ENCODE results near the gene DPP7.

The DPP7 gene

DNA sequence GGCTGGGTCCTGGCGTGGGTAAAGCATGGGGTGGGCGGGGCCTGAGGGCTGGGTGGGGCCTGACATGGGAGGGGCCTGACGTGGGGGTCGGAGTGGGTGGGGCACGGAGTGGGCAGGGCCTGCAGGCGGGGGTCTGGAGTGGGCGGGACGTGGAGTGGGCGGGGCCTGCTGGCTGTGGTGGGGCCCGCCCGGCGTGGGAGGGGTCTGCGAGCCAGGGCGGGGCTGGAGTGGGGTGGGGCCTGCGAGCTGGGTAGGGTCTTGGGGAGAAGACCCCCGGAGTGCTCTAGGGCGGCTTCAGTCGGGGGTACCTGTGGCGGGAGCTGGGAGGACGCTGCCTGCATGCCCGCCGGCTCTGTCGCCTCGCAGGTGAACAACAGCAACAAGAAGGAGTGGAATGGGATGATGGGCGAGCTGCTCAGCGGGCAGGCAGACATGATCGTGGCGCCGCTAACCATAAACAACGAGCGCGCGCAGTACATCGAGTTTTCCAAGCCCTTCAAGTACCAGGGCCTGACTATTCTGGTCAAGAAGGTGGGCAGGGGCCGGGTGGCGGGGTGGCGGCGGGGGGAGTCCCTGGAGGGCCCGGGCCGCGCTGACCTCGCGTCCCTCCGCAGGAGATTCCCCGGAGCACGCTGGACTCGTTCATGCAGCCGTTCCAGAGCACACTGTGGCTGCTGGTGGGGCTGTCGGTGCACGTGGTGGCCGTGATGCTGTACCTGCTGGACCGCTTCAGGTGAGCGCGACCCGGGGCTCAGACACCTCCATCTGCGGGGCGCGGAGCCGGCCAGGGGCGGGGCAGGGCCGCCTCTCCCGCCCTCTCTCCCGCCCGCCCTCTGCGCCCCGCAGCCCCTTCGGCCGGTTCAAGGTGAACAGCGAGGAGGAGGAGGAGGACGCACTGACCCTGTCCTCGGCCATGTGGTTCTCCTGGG, 47.3 kb upstream of the DPP7 start:
- TF ChIP-seq SIN3A (IDR thresholded peaks at IDR 0.05; ENCODE audit: borderline replicate concordance, insufficient read depth, low read length) (no peak), POLR2AphosphoS5 (IDR thresholded peaks at IDR 0.05; ENCODE audit: low read depth, low read length) (no peak), TAF1 (IDR thresholded peaks at IDR 0.05; ENCODE audit: borderline replicate concordance, insufficient read depth, low read length) (no peak), FOXP2 (optimal IDR thresholded peaks at IDR 0.05; ENCODE audit: borderline replicate concordance, extremely low read depth, extremely low read length, insufficient read depth) (no peak)
- TF ChIP-seq, protein P1, sequence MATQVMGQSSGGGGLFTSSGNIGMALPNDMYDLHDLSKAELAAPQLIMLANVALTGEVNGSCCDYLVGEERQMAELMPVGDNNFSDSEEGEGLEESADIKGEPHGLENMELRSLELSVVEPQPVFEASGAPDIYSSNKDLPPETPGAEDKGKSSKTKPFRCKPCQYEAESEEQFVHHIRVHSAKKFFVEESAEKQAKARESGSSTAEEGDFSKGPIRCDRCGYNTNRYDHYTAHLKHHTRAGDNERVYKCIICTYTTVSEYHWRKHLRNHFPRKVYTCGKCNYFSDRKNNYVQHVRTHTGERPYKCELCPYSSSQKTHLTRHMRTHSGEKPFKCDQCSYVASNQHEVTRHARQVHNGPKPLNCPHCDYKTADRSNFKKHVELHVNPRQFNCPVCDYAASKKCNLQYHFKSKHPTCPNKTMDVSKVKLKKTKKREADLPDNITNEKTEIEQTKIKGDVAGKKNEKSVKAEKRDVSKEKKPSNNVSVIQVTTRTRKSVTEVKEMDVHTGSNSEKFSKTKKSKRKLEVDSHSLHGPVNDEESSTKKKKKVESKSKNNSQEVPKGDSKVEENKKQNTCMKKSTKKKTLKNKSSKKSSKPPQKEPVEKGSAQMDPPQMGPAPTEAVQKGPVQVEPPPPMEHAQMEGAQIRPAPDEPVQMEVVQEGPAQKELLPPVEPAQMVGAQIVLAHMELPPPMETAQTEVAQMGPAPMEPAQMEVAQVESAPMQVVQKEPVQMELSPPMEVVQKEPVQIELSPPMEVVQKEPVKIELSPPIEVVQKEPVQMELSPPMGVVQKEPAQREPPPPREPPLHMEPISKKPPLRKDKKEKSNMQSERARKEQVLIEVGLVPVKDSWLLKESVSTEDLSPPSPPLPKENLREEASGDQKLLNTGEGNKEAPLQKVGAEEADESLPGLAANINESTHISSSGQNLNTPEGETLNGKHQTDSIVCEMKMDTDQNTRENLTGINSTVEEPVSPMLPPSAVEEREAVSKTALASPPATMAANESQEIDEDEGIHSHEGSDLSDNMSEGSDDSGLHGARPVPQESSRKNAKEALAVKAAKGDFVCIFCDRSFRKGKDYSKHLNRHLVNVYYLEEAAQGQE (IDR thresholded peaks at IDR 0.05; ENCODE audit: insufficient read depth in 1 of 2, low read depth in 2 of 2, low read length in 2 of 2): no peak

DNA sequence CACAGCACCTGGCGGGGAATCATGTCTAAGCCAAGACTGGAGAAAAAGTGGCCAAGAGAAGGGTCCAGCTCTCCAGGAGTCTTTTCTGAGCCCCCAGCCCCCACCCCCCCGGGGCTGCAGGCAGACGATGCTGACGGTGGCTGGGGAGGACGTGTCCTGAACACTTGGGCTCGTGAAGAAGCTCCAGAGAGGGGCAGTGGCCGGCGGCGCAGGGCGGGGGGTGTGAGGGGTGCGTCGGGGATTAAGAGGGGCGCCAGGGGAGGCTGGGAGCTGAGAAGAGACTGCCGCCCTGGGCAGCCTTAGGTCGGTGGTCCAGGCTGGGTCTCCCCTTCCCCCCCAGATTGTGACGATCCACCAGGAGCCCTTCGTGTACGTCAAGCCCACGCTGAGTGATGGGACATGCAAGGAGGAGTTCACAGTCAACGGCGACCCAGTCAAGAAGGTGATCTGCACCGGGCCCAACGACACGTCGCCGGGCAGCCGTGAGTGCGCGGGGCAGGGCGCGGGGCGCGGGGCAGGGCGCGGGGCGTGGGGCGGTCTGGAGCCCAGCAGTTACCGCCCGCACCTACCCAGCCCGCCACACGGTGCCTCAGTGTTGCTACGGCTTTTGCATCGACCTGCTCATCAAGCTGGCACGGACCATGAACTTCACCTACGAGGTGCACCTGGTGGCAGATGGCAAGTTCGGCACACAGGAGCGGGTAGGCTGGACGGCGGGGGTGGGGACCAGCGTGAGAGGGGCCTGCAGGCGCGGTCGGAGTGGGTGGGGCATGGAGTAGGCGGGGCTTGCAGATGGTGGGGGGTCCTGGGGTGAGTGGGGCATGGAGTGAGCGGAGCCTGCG, 46.4 kb upstream of the DPP7 start:
- TF ChIP-seq TAF1 (IDR thresholded peaks at IDR 0.05; ENCODE audit: borderline replicate concordance, insufficient read depth, low read length) (no peak), SIN3A (IDR thresholded peaks at IDR 0.05; ENCODE audit: borderline replicate concordance, insufficient read depth, low read length) (no peak), FOXP2 (optimal IDR thresholded peaks at IDR 0.05; ENCODE audit: borderline replicate concordance, extremely low read depth, extremely low read length, insufficient read depth) (no peak), POLR2AphosphoS5 (IDR thresholded peaks at IDR 0.05; ENCODE audit: low read depth, low read length) (no peak)
- TF ChIP-seq, protein P1 (IDR thresholded peaks at IDR 0.05; ENCODE audit: insufficient read depth in 1 of 2, low read depth in 2 of 2, low read length in 2 of 2): no peak

DNA sequence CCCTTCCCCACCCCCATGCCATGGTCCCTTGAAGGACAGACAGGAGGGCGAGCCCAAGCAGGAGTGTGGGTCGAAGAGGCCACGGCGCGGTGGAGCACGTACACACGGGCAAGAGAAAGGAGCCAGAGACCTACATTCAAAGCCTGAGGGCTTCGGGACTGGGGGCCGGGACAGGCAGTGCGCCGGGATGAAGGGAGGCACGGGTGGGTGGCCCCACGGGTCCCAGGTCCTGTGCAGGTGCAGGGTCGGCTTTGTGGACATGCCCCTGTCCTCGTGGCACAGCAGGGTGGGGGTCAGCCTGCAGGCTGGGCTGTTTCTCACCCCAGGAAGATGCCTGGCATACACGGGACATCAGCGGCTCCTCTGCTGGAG, 45.5 kb upstream of the DPP7 start:
- TF ChIP-seq TAF1 (IDR thresholded peaks at IDR 0.05; ENCODE audit: borderline replicate concordance, insufficient read depth, low read length) (no peak), FOXP2 (optimal IDR thresholded peaks at IDR 0.05; ENCODE audit: borderline replicate concordance, extremely low read depth, extremely low read length, insufficient read depth) (no peak), POLR2AphosphoS5 (IDR thresholded peaks at IDR 0.05; ENCODE audit: low read depth, low read length) (no peak), SIN3A (IDR thresholded peaks at IDR 0.05; ENCODE audit: borderline replicate concordance, insufficient read depth, low read length) (no peak)
- TF ChIP-seq, protein P1 (IDR thresholded peaks at IDR 0.05; ENCODE audit: insufficient read depth in 1 of 2, low read depth in 2 of 2, low read length in 2 of 2): no peak

DNA sequence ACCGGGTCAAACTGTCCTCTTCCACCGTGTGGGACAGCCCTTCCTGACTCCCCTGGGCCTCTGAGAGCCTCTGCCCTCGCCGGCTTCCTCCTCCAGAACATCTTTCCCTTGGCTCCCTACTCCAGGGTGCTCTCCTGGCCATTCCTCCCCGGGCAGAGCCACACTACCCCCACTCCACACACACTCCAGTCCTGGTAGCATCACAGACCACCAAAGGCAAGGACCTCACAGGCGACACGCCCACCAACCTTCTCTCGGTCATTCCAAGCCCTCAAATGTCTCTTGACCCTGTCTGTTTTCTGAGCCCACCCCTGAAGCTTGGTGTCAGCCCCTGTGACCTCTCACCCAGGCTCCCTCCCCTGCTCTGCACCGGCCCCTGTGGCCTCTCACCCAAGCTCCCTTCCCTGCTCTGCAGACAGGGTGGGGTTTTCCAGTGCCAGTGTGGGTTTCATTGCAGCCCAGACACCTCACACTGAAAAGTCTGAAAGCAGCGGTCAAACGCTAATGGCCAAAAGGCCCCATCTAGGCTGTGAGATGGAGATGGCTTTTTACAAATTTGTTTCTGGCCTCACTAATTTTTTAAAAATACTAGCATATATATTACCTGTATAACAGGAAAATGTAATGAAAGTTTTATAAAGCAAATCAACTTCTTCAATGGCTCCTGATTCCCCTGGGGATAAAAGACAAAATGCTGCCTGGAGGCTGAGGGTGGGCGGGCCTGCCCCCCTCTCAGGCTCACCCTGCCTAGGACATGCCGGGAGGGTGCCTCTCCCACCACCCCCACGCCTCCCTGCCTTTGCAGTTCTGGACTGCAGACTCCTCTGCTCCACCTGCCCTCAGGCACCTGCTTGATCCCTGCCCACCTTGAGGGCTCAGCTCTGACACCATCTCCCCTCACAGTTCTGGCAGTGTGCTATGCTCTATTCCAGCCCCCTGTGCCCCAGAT, 44.8 kb upstream of the DPP7 start:
- TF ChIP-seq, protein P1 (IDR thresholded peaks at IDR 0.05; ENCODE audit: insufficient read depth in 1 of 2, low read depth in 2 of 2, low read length in 2 of 2): no peak
- TF ChIP-seq TAF1 (IDR thresholded peaks at IDR 0.05; ENCODE audit: borderline replicate concordance, insufficient read depth, low read length) (no peak), POLR2AphosphoS5 (IDR thresholded peaks at IDR 0.05; ENCODE audit: low read depth, low read length) (no peak), SIN3A (IDR thresholded peaks at IDR 0.05; ENCODE audit: borderline replicate concordance, insufficient read depth, low read length) (no peak), FOXP2 (optimal IDR thresholded peaks at IDR 0.05; ENCODE audit: borderline replicate concordance, extremely low read depth, extremely low read length, insufficient read depth) (no peak)

Measured in PFSK-1 (cell line).